ES-I3 (cell line): ENCODE measurements around the gene NFIA.

Experiments
- H3K36me3 ChIP-seq: 2 replicates; pipeline ENCODE4 v1.6.1; 2013; ENCODE audit warnings: mild to moderate bottlenecking, low read length, control low read depth, moderate library complexity; ENCODE audit not compliant: insufficient read depth
- H3K4me1 ChIP-seq: 2 replicates; pipeline ENCODE4 v1.6.1; 2013; ENCODE audit warnings: mild to moderate bottlenecking, control low read depth, low read length; ENCODE audit not compliant: insufficient read depth
- H3K9ac ChIP-seq: 2 replicates; pipeline ENCODE4 v1.6.1; 2013; ENCODE audit warnings: low read depth, mild to moderate bottlenecking, low read length, moderate library complexity
- H3K9me3 ChIP-seq: 2 replicates; pipeline ENCODE4 v1.6.1; 2013; ENCODE audit warnings: mild to moderate bottlenecking, low read length, moderate library complexity; ENCODE audit not compliant: control insufficient read depth, insufficient read depth

Gene NFIA

GRCh38 chr1:61375082-61375880 is 292.9 kb downstream of the NFIA start:
- Histone ChIP-seq H3K36me3 (no peaks in the 10 kb centered on the region), H3K4me1 (no peaks in the 10 kb centered on the region), H3K9me3 (no peaks in the 10 kb centered on the region), H3K9ac (no peak overlapping the region)

- Histone ChIP-seq H3K9me3 (no peaks in the 10 kb centered on the region), H3K9ac (no peak overlapping the region), H3K4me1 (no peaks in the 10 kb centered on the region), H3K36me3 (no peaks in the 10 kb centered on the region)
Measured at GRCh38 chr1:61376151-61376550, 293.8 kb downstream of the NFIA start.

- Histone ChIP-seq H3K9me3 (no peaks in the 10 kb centered on the region), H3K4me1 (no peaks in the 10 kb centered on the region), H3K36me3 (no peaks in the 10 kb centered on the region), H3K9ac (no peak overlapping the region)
Measured at GRCh38 chr1:61377242-61377958, 295.0 kb downstream of the NFIA start.

- no peaks in the 10 kb centered on the region for H3K9me3 ChIP-seq
- H3K36me3 ChIP-seq = no peaks in the 10 kb centered on the region
- no peaks in the 10 kb centered on the region for H3K4me1 ChIP-seq
- H3K9ac ChIP-seq = no peak overlapping the region
Measured at GRCh38 chr1:61378494-61379180, 296.3 kb downstream of the NFIA start.

GRCh38 chr1:61379693-61380092 is 297.3 kb downstream of the NFIA start:
- Histone ChIP-seq H3K9ac (no peak overlapping the region), H3K9me3 (no peaks in the 10 kb centered on the region), H3K36me3 (no peaks in the 10 kb centered on the region), H3K4me1 (no peaks in the 10 kb centered on the region)

- Histone ChIP-seq H3K9me3 (no peaks in the 10 kb centered on the region), H3K9ac (no peak overlapping the region), H3K36me3 (no peaks in the 10 kb centered on the region), H3K4me1 (no peaks in the 10 kb centered on the region)
Measured at GRCh38 chr1:61380561-61380960, 298.2 kb downstream of the NFIA start.

GRCh38 chr1:61386323-61386722 is 304.0 kb downstream of the NFIA start:
- no peaks in the 10 kb centered on the region for H3K36me3 ChIP-seq
- H3K9me3 ChIP-seq = no peaks in the 10 kb centered on the region
- H3K9ac ChIP-seq = no peak overlapping the region
- no peaks in the 10 kb centered on the region for H3K4me1 ChIP-seq

GRCh38 chr1:61386770-61387169 is 304.4 kb downstream of the NFIA start:
- no peaks in the 10 kb centered on the region for H3K36me3 ChIP-seq
- H3K4me1 ChIP-seq = no peaks in the 10 kb centered on the region
- H3K9ac ChIP-seq = no peak overlapping the region
- H3K9me3 ChIP-seq = no peaks in the 10 kb centered on the region

GRCh38 chr1:61387829-61388228 is 305.5 kb downstream of the NFIA start:
- H3K9me3 ChIP-seq = no peaks in the 10 kb centered on the region
- no peak overlapping the region for H3K9ac ChIP-seq
- H3K36me3 ChIP-seq = no peaks in the 10 kb centered on the region

GRCh38 chr1:61388566-61388965 is 306.2 kb downstream of the NFIA start:
- no peaks in the 10 kb centered on the region for H3K36me3 ChIP-seq

More at GRCh38 chr1:61387829-61388228, 305.5 kb downstream of the NFIA start:
- H3K4me1 ChIP-seq = no peaks in the 10 kb centered on the region

GRCh38 chr1:61389194-61389925 is 307.0 kb downstream of the NFIA start:
- Histone ChIP-seq H3K9me3 (no peaks in the 10 kb centered on the region), H3K36me3 (no peaks in the 10 kb centered on the region), H3K9ac (no peak overlapping the region), H3K4me1 (no peaks in the 10 kb centered on the region)

More at GRCh38 chr1:61388566-61388965, 306.2 kb downstream of the NFIA start:
- H3K9ac ChIP-seq = no peak overlapping the region
- H3K4me1 ChIP-seq = no peaks in the 10 kb centered on the region
- no peaks in the 10 kb centered on the region for H3K9me3 ChIP-seq

GRCh38 chr1:61389926-61390845 is 307.8 kb downstream of the NFIA start:
- Histone ChIP-seq H3K4me1 (no peaks in the 10 kb centered on the region), H3K9me3 (no peaks in the 10 kb centered on the region), H3K36me3 (no peaks in the 10 kb centered on the region), H3K9ac (no peak overlapping the region)

- H3K9me3 ChIP-seq = no peaks in the 10 kb centered on the region
- H3K9ac ChIP-seq = no peak overlapping the region
- no peaks in the 10 kb centered on the region for H3K4me1 ChIP-seq
- H3K36me3 ChIP-seq = no peaks in the 10 kb centered on the region
Measured at GRCh38 chr1:61391730-61392129, 309.4 kb downstream of the NFIA start.
